GM21390 (cell line): Measurements from ENCODE around the gene CEP152.
"Not testable (repeated sequence)": the region's sequence is repeated elsewhere in the genome, so short reads cannot be mapped to it uniquely, and the experiment has no call there.

Experiments used
- ATAC-seq: cut with Tn5 transposase; IDR thresholded peaks from one replicate; pipeline ENCODE4 v1.9.1; 2021; ENCODE audit not compliant: unreplicated experiment

The CEP152 gene

DNA sequence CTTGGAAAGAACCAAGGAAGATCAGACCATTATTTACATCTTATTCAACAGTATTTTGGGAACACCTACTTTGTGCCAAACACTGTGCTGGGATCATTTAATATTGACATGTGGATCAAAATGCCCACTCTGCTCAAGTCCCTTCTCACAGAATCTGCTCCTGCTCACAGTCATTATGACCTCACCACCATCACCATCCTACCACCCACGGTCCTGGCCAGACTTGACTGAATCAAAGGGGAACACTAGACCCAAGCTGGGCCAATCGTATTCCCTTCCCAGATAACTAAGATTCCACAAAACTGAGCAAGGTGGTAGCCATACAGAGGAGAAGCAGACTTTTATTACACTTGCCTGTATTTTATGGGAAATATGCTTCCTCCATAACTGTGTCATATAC lies 3.4 kb upstream of the CEP152 start:
- no peak for ATAC-seq

DNA sequence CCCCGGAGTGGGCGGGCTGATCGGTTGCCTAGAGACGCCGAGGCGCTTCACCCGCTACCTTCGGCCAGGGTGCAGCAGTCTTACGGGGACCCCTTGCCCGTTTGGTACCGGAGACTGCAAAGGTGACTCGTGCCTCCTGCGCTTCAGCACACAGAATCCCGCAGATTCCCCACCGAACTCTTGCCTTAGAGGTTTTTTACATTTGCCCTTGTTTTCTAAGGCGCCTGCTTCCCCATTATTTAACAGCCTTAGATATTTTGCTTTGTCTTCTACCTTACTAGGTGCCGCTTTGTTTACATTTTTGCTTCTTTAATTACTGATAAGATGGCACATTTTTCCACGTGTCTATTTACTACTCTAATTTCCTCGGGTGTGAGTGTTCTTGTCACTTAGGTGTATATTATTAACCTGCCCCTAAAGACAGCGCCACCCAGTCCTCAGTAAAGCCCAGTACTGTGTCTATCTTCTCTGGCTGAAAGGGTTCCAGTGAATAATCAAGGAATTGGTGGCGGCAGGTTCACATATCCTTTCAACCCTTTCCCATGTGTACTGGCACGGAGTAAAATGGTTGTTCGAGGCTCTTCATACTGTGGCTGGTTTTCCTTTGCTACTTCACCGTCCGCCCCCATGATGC lies 573 bp upstream of the CEP152 start:
- no peak for ATAC-seq

DNA sequence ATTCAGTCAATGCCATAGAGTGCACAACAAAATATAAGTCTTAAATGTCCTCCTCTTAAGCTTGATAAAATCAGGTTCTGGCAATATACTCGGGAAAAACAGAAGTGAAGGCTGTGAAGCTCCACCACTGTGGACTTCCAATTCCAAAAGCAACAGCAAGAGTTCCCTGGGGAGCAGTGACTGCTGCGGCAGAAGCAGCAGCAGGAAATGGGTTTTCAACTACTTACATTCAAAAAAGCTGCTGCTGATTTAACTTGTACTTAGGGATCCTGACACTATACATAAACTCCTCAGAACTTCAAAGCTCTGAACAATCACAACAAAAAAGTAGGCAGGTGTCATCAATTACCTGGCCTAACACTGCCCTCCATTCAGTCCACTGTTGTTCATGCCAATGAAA lies 4.7 kb downstream of the CEP152 start:
- no peak for ATAC-seq

DNA sequence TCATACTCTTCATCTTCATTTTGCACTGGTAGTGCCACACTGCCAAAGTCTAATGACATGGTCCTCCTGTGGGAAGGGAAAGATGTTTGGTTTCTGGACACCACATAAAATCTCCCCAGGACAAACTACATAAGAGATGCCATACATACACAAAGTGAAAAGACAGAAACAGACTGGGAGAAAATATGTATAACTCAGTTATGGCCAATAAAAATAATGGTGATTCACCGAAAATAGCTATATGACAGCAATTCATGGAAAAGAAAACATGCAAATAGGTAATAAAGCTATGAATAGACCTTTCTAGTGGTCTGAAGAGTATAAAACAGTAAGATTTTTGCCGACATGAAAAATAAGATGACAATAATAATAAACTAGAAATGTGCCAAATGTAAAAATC lies 5.3 kb downstream of the CEP152 start:
- no peak for ATAC-seq

DNA sequence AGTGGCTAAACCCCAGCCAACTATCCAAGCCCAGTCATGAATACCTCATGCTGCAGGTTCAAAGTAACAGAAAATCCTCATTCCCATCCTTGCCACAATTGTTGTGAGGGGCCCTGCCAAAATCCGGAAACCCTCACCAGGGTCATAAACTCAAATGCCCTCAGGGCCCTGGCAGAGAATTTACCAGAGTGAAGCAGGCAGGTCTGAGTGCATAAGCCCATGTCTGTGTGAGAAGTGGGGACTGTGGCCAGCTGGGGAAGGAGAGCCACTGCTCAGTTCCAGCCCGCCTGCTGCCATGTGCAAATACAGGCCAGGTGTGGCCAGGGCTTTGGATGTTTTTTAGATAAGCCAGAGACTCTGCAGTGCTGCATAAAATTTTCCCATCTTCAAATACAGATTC lies 7.0 kb downstream of the CEP152 start:
- no peak for ATAC-seq

DNA sequence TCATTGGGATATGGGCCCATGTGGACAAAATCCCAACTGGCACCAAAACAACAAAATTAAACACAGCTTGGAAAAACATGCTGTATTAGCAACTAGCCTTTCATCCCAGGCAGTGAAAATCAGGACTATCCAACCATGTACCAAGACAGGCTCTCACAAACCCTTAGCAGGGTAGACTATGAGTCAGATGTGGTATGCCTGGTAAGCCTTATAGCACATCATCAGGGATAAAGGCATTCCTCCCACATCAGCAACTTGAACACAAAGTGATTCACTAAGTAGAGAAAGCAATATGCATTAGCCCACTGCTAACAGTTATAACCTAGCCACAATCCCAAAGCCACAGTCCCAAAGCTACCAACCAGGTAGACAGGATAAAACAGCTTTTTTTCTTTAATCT lies 8.0 kb downstream of the CEP152 start:
- ATAC-seq = no peak

DNA sequence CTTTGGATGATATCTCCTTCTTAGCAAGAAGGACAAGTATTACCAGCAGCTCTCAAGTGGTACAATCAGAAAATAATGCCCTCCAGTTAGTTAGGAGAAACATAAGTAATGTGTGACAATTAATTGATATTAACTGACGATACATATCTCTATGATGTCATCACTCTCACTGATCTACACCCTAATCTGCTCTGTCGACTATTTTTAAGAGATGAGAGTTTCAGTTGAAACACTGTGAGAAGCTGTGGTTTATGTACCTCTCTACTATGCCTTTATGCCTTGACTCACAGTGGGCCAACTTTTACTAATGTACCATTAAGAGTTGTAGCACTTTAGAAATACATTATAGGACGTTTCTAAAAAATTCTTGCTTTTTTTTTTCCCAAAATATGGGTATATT lies 8.6 kb downstream of the CEP152 start:
- peak; percentile 50 for ATAC-seq

DNA sequence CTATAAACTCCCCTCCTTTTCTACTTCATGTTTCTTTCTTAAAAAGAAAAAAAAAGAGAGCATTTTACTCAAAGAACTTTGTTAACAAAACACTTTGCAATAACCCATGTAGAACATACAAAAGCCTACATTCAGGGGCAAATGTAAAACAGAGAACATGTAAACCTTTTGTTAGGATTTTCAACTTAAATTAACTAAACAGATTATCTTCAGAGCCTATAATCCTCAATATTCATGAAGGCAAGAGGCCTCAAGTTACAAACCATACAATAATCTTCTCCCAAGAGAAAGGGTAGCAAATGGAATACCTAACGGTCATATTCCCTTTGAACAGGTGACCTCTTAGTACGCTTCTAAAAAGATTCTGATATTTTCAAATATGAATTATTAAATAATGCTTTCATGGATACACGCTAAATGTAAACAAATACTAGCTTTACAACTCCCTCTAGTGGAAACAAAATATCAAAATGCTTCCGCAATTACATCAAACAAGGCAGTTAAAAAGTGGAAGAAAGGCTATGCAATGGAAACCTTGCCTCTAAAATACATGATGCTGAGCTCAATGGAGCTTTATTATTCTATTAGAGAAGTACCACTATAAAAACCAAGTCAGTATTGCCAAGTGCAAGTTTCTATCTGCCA lies 9.9 kb downstream of the CEP152 start:
- no peak for ATAC-seq

DNA sequence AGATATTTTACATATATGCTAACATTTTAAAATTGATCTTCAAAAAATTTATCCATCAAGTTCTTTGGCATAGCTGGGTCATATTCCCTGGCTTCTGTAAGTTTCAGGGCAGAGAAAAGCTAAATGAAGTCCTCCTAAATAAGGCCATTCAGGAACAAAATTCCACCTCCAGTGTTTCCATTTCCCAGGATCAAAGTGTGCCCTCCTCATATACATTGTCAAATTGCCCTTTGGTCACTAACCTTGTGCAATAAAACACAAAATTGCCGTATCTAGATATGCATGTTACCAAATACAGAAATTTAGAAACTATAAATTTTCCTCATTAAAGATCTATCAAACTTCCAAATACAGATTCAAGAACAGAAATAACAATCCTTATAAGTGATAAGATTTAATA lies 10.6 kb downstream of the CEP152 start:
- ATAC-seq = no peak

DNA sequence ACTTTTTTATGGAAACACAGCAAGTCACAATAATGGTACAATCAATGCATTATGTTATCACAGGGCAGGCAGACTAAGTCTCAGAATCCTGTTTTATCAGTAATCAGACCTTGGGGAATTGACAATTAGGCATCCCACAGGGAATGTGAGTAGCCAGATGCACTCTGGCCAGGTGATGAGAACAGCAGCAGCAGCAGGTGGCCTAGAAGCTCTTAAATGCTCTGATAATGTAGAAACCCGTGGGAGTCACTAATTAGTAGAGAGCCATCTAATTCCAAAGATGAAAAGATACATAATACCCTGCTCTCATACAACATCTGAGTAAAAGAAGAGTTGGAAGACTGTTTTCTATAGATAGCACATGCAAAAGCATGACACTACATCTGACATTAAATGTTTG lies 12.6 kb downstream of the CEP152 start:
- ATAC-seq = no peak

DNA sequence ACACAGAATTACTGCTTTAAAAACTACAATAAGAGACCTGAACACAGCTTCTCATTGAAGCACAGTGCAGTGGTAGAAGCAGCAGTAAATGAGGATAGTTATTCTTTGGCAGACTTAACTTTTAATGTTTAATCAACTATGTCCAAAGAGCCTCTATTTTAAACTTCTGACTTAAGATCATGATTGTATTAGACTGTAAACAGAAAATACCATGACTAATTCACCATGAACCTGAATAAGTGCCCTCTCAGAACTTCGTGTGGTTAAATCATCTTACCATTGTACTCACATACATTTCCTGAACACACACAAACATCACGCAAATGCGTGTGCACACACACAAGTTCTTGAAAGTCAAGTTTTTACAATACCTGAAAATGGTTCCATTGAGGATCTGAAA lies 13.9 kb downstream of the CEP152 start:
- no peak for ATAC-seq

DNA sequence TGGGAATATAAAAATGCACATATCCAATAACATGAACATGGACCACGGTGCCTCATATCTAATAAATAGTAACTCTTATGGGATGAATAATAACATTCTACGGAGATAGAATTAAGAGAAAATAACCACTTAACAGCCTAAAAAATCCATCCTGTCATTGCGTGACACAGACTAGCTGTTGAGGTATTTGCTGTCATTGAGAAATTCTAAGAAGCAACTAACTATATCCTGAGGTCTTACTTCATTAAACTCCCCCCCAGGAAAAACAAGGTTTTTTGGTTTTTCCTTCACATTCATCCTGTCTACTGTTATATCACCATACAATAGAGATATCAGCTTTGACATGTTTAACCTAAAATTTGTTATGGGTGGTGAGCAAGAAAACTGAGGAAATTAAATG lies 14.3 kb downstream of the CEP152 start:
- no peak for ATAC-seq

DNA sequence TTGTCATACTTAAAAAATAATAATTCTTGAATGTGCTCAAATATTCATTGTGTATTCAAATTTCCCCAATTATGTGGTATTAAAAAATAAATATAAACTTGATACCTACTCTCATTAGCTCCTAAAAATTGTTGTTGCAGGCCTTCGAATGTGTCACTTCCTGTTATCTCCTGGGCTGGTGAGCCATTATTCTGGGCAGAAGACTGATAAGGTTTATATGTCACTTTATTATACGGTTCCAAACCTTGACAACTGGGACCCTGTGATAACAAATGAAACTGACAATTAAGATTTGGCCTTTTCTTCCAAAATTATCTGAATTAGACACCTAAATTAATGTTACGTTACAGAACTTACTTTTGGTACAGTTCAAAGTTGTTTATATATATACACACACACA lies 15.0 kb downstream of the CEP152 start:
- ATAC-seq = no peak

DNA sequence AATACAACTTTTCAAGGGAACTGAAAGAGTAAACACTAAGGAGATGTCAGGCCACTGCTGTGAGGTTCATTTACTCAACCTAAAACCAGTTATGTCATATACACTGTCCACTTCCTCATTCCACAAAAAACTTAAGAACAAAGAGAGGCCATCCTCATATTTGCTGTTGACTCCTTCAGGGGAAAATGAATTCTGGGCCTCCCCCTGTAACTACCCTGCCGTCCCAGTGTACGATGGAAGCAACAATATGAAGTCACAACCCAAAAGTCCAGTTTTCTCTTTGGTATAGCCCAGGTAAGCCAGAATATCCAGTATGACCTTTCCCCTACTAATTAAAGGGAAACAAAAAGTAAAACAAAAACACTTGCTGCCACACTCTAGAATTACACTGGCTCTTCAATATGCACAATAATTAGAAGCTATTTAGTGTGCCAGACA lies 16.2 kb downstream of the CEP152 start:
- ATAC-seq = peak; percentile 96

DNA sequence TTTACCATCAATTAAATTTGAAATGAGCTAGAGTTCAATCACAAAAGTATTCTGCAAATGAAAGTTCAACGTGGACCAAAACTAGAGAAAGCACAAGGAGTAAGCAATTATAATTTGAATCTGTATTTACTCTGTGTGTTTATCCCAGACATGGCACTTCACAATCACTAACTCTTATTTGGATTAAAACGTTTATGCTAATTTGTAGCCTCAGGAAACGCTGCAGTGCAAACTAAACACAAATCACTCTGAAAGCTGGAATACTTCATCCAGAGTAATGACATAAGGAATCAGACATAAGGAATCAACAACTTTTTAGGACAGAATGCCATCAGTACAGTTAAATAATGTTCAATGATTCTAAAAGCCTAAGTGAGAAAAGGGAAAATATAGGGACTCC lies 18.5 kb downstream of the CEP152 start:
- ATAC-seq = no peak

DNA sequence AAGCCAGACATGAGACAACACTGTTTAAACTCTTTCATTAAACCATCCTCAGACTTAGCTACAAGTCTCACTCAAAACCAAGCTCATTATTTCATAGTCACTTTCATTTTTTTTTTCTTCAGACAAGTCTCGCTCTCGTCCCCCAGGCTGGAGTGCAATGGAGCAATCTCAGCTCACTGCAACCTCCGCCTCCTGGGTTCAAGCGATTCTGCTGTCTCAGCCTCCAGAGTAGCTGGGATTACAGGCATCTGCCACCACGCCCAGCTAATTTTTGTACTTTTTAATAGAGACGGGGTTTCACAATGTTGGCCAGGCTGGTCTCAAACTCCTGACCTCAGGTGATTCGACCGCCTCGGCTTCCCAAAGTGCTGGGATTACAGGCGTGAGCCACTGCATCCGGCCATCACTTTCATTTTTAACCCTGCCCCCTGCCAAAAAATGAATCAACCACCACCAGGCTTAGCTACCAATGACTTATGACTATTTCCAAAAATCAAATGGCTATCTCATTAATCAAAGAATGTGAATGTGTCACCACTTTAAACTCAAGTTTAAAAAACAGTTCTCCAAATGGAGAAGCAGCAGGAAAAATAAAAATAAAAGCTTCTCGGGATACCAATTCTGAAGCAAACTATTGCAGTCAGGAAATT lies 20.3 kb downstream of the CEP152 start:
- ATAC-seq = not testable (repeated sequence)

DNA sequence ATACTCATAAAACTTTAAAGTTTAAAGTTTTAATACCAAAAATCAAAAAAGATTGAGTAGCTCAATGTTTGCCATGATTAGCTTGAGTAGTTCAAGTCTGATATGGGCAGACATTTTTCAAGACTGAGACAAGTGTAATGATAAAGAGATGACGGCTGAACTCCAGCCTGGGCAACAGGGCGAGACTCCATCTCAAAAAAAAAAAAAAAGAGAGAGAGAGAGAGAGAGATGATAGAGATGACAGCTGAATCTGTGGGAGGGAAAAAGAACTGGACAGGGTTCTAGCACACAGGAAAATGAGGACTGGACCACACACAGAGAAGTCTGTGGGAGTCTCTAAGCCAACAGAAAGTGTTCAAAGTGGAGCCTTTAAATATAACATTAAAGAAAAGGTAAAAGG lies 25.2 kb downstream of the CEP152 start:
- ATAC-seq = no peak

DNA sequence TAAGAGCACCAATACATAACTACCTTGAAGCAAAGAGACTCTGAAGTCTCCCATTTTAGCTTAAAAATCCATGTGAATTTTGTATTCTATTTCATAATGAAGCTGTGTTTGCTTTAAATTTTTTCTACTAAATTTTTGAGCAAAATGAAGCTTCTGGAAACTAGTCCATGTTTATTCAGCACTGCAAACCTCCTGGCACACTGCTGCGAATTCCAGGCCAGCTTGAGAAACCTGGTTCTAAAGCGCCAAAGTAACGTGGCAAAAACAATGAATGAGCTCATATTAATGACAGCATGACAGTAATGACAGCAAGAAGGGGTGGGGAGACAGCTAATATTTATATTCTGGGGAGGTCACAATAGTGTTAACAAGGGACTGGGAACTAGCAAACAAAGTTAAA lies 25.7 kb downstream of the CEP152 start:
- no peak for ATAC-seq

DNA sequence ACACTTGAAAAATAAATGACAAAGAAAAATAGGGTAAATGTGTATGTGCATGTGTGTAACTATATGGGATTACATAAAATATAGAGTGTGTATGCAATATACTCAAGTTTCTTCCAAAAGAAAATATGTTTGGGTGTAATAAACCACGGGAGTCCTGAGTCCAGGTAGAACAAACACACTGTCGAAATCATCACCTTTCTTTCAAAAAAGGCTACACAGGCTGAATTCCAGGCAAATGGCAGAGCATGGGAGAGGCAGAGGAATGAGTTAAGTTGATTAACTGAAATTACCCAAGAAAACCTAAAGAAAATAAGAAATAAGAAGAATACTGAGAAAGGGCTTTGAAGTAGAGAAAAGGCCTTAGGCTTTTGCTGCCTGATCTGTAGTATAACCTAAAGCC lies 26.1 kb downstream of the CEP152 start:
- ATAC-seq = no peak

DNA sequence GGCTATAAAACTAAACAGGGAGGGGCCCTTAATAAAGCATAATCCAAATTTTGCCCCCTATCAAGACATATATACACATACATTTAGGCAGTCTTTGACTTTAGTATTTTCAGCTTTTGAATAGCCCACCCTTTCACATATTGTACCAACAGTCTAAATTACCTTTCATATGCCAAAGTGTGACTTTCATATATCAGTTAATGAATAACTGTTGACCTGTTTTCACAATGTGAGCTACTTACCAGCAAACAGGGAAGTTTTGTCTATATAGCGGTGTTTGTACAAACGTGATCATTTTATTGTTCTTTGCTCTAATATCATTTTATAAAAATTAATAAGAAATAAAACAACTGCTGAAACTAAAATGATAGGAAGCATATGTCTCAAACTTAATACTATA lies 28.0 kb downstream of the CEP152 start:
- no peak for ATAC-seq

DNA sequence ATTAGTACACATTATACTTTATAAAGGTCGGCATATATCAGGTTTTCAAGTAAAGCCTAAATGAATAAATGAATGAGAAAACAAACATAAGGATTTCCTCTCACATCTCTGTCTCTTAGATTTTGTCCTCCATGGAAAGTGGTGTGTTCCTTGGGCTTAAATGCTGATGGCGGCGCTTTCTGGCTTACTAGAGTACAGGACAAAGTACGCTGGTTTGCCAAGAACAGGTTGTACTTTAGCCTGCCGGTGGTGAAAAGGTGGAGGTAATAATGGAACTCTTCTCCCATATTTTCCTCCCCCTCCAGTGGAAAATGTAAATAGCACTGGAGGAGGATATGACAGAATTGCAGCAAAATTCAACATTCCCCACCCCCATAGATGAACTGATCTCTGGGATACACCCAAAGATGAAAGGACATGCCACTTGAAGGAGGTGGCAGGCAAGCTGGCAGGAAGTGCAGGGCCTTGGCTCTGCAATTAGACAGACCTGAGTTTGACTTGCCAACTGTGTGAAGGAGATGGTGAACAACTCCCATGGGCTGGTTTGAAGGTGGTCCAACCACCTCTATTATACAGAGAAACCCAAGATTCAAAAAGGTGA lies 29.3 kb downstream of the CEP152 start:
- ATAC-seq = no peak

DNA sequence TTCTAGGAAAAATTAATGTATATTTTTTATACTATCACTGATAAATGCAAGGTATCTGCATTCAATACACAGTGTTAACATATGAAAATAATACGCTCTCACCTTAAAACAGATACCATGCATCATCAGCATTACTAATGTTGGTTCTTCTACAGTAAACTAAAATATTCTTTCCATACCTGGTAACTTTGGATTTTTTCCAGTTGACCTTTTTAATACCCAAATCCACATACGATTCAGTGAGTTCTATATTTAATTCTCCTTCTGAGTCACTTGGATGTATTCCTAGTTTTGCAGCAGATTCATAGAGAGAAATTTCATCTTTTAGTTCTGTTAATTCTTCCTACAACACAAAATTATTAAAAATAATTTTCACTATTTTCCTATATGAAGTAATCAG lies 29.9 kb downstream of the CEP152 start:
- ATAC-seq = no peak
